Renal cortex interstitium (tissue), 15 donors: ENCODE data around the gene ZNF440. TPM values are rescaled to one million over a fixed set of nuclear protein-coding genes. Genes with fewer than 3 reads are reported as not detected.
"Not testable (repeated sequence)": the region's sequence is repeated elsewhere in the genome, so short reads cannot be mapped to it uniquely, and the experiment has no call there.

Experiments
- DNase-seq, 11 donors: peaks; one replicate each; pipeline ENCODE4 v3.0.0-alpha.2; 2013; ENCODE audit warnings: low read depth in 9 of 11, low spot score in 4 of 11; ENCODE audit errors: extremely low read depth in 1 of 11
- long read RNA-seq, 16 experiments: transcript quantifications; one replicate each; lab custom pipeline, GENCODE V29; 2026
- polyA plus RNA-seq, 3 donors: library from polyadenylated mRNA; unstranded; fragments of 120-200 nt; gene quantifications; one replicate each; pipeline ENCODE4 v1.2.1, GENCODE V29; 2013; ENCODE audit not compliant: insufficient read length in 3 of 3

Gene ZNF440
- polyA plus RNA-seq = 10 to 100 TPM; 12.7 to 21.5 (median 15.6) TPM
- long read RNA-seq, donor 1, full-length matches to known transcripts = 2 of 2 reads
- long read RNA-seq, donor 1, partial matches to known transcripts = 0 of 2 reads
- long read RNA-seq, donor 1, other reads (novel, unspliced or antisense) = 0 of 2 reads
- long read RNA-seq, donor 2, full-length matches to known transcripts = 4 of 4 reads
- long read RNA-seq, donor 2, partial matches to known transcripts = 0 of 4 reads
- long read RNA-seq, donor 2, other reads (novel, unspliced or antisense) = 0 of 4 reads
- long read RNA-seq, donor 3, partial matches to known transcripts = 0 of 1 reads
- long read RNA-seq, donor 3, other reads (novel, unspliced or antisense) = 0 of 1 reads
- long read RNA-seq, donor 4, full-length matches to known transcripts = 2 of 2 reads
- long read RNA-seq, donor 4, partial matches to known transcripts = 0 of 2 reads
- long read RNA-seq, donor 4, other reads (novel, unspliced or antisense) = 0 of 2 reads
- long read RNA-seq, donor 5 = 0 reads
- long read RNA-seq, donor 6, partial matches to known transcripts = 0 of 1 reads
- long read RNA-seq, donor 6, other reads (novel, unspliced or antisense) = 0 of 1 reads
- long read RNA-seq, donor 7, full-length matches to known transcripts = 2 of 2 reads
- long read RNA-seq, donor 7, partial matches to known transcripts = 0 of 2 reads
- long read RNA-seq, donor 7, other reads (novel, unspliced or antisense) = 0 of 2 reads
- long read RNA-seq, donor 8 = 0 reads
- long read RNA-seq, donor 9, partial matches to known transcripts = 0 of 1 reads
- long read RNA-seq, donor 9, other reads (novel, unspliced or antisense) = 0 of 1 reads
- long read RNA-seq, donor 10, full-length matches to known transcripts = 2 of 2 reads
- long read RNA-seq, donor 10, partial matches to known transcripts = 0 of 2 reads
- long read RNA-seq, donor 10, other reads (novel, unspliced or antisense) = 0 of 2 reads
- long read RNA-seq, donor 11, partial matches to known transcripts = 0 of 1 reads
- long read RNA-seq, donor 11, other reads (novel, unspliced or antisense) = 0 of 1 reads
- long read RNA-seq, donor 12, full-length matches to known transcripts = 2 of 2 reads
- long read RNA-seq, donor 12, partial matches to known transcripts = 0 of 2 reads
- long read RNA-seq, donor 12, other reads (novel, unspliced or antisense) = 0 of 2 reads
- long read RNA-seq, donor 13 = 0 reads
- long read RNA-seq, donor 14, full-length matches to known transcripts = 4 of 4 reads
- long read RNA-seq, donor 14, partial matches to known transcripts = 0 of 4 reads
- long read RNA-seq, donor 14, other reads (novel, unspliced or antisense) = 0 of 4 reads
- long read RNA-seq, donor 15, partial matches to known transcripts = 0 of 1 reads
- long read RNA-seq, donor 15, other reads (novel, unspliced or antisense) = 0 of 1 reads
- long read RNA-seq, donor 16, full-length matches to known transcripts = 2 of 2 reads
- long read RNA-seq, donor 16, partial matches to known transcripts = 0 of 2 reads
- long read RNA-seq, donor 16, other reads (novel, unspliced or antisense) = 0 of 2 reads

DNA sequence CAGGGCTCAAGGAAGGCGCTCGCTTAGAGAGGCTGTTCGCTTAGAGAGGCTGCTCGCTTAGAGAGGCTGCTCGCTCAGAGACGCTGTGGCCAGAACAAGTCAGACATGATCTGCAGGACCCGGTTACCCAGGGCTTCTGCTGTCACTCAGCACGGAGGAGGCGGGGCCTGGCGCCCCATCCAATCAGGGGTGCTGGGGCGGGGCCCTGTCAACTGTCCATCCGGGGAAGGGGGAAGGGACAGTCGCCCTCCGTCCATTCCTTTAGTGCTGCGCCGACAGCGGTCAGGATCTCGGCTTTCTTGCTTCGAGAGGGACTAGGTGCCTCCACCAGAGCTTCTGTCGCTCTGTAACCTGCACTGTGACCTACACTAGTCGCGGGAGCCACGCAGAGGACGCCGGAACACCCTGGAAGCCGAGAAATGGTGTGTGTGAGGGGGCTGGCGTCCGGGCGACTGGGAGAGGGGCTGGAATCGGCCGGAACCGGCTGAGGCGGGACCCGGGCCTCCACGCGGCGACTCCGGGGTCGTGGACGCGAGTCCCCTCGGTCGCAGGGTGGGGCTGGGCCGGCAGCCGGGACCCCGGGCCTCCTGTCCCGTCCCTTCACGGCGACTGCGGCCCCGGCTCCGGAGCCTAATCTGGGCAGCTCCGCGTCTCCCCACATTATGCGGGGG, at the start of gene ZNF440:
Gene ZNF440, plus strand, starts transcription at position 245 of the 671 bp plus-strand sequence. Its CDS starts 175 bp downstream, at position 420.
- peak; percentile 86 to 95 (median 91) for DNase-seq

DNA sequence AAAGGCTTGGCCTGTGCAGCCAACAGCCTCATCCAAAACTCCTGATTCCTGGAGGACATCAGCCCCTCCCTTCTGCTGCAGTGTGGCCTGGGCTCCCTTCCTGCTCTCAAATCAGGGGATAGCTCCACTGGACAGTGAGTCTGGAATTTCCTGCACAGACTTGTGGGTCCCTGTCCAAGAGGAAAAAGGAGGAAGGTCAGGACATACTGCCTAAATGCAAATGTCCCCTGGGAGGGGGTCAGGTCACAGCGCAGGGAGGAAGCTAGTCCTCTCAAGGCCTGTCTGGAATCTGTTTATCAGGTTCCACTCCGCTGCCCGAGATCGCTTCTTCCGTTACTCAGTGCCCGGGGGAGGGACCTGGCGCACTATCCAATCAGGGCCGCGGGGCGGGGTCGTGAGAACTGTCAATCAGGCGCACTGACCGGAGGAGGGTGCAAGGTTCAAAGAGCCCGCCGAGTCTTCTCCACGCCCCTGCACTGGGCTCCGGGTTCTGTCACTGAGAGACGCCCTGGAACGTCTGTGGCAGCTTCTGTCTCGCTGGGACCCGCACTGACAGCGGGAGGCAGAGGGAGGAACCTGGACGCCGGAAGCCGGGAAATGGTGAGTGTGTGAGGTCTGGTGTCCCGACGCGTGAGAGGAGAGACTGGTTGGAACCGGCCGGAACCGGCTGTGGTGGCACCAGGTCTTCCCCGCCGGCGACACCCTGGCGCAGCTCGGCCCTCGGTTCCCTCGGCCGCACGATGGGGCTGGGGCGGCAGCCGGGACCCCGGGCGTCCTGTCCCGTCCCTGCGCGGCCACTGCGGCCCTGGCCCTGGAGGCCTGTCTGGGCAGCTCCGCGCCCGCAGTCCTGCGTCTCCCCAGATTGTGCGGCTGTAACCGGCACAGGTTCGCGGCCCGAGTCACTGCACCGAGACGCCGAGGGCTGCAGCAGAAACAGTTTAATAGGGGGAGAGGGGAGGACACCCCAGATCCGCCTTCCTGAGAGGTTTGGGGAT, 47.2 kb upstream of the ZNF440 start, which contains the start of gene ZNF441:
Gene ZNF441, plus strand, starts transcription at position 404 of the 995 bp plus-strand sequence. Its CDS starts 194 bp downstream, at position 598.
- DNase-seq = peak; percentile 92 to 97 (median 94)

DNA sequence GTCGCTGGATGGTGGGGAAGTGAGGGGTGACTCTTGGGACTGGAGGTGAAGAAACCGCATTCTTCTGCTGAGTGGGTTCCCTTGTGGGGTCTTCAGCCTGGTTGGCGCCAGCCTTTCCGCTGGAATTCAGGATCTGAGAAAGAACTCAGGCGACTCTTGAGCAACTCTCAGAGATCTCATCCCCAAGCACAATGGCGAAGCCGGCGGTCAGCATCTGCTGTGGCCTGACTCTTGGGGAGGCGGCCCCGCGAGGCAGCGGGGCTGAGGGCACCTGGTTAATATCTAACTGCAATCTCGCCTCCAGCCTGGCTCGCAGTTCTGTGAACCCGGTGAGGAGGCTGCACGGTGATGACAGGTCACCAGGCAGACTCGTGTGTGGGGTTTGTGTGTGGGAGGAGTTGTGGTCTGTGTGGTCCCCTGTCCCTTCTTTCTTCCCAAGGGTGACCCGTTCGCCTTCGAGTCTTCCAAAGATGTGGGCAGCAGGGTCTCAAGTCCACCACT, 46.4 kb upstream of the ZNF440 start:
- DNase-seq = peak in 10 of 11 donors; percentile 20 to 52 (median 26)

DNA sequence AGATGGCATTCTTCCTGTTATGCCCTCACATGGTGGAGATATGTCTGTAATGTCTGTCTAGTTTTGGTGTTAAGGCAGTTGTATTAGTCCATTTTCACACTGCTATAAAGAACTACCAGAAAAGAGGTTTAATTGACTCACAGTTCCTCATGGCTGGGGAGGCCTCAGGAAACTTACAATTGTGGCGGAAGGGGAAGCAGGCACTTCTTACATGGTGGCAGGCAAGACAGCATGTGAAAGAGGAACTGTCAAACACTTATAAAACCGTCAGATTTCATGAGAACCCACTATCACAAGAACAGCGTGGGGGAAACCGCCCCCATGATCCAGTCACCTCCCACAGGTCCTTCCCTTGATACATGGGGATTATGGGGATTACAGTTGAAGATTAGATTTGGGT, 44.1 kb upstream of the ZNF440 start:
- no peak for DNase-seq

DNA sequence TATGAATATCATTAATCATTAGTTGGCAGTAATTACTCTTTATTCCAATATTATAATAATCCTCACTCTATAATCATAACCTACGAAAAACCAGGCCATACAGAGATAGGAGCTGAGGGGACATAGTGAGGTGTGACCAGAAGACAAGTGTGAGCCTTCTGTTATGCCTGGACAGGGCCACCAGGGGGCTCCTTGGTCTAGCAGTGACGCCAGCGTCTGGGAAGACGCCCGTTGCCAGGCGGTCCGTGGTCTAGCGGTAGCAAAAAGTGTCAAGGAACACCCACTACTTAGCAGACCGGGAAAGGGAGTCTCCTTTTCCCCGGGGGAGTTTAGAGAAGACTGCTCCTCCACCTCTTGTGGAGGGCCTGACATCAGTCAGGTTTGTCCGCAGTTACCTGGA, 42.6 kb upstream of the ZNF440 start:
- not testable (repeated sequence) for DNase-seq

DNA sequence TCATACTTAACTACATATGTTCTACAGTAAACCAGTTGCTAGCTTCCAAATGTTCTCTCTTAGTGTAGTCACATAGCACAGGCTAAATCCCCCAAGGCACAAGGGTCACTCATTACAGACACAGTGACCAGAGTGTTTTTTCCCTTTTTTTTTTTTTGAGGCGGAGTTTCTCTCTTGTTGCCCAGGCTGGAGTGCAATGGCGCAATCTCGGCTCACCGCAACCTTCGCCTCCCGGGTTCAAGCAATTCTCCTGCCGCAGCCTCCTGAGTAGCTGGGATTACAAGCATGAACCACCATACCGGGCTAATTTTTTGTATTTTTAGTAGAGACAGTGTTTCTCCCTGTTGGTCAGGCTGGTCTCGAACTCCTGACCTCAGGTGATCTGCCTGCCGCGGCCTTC, 37.4 kb upstream of the ZNF440 start:
- not testable (repeated sequence) for DNase-seq

DNA sequence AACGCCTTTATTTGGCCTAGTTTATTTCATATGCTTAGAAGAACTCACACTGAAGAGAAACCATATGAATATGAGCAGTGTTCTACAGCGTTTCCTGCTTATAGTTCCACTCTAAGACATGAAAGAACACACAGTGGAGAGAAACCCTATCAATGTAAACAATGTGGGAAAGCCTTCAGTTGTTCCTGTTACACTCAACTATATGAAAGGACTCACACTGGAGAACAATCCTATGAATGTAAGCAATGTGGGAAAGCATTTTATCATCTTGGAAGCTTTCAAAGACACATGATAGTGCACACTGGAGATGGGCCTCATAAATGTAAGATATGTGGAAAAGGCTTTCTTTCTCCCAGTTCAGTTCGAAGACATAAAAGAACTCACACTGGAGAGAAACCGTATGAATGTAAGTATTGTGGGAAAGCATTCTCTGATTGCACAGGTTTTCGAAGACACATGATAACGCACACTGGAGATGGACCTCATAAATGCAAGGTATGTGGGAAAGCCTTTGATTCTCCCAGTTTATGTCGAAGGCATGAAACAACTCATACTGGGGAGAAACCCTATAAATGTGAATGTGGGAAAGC, 33.5 kb upstream of the ZNF440 start:
- no peak for DNase-seq

DNA sequence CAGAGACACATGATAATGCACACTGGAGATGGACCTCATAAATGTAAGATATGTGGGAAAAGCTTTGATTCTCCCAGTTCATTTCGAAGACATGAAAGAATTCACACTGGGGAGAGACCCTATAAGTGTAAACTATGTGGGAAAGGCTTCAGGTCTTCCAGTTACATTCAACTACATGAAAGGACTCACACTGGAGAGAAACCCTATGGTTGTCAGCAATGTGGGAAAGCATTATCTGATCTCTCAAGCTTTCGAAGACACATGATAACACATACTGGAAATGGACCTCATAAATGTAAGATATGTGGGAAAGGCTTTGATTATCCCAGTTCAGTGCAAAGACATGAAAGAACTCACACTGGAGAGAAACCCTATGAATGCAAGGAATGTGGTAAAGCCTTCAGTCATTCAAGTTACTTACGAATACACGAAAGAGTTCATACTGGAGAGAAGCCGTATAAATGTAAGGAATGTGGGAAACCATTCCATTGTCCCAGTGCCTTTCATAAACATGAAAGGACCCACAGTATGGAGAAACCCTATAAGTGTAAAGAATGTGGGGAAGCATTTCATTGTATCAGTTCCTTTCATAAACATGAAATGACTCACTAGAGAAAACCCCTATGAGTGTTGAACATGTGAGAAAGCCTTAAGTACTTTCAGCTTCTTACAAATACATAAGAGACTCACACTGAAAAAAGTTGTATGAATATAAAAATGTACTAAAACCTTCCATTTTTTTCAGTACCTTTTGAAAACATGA, 32.6 kb upstream of the ZNF440 start:
- no peak for DNase-seq

DNA sequence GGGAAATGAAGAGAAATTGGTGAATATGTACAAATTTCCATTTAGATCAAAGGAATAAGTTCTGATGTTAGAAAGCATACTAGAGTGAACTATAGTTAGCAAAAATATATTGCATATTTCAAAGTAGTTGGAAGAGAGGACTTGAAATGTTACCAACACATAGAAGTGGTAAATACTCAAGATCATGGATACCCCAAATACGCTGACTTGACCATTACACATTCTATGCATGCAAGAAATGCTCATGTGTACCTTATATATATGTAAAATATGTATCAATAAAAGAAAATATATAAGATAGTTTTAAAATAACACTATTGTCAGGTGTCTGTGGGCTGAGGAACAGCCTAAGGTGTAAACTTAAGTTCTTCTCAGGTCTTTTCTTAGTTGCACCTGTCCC, 30.3 kb upstream of the ZNF440 start:
- DNase-seq = no peak

DNA sequence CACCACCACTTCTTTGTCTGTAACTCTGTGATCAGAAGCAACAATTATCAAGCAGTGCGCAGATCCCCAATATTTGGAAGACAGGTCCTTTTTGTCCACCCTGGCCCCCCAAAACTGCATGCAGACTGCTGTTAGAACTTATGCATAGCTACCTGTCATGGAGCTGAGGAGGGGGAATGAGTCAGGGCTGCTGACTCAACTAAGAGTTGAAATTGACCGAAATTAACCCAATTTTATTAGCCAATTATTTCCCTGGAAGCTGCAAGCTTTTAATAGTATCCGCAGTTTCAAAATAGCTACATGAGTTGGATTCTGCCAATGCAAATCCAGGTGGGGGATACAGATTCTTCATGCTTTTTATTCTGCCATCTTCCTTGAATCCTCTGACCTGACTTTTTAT, 29.7 kb upstream of the ZNF440 start:
- DNase-seq = no peak

DNA sequence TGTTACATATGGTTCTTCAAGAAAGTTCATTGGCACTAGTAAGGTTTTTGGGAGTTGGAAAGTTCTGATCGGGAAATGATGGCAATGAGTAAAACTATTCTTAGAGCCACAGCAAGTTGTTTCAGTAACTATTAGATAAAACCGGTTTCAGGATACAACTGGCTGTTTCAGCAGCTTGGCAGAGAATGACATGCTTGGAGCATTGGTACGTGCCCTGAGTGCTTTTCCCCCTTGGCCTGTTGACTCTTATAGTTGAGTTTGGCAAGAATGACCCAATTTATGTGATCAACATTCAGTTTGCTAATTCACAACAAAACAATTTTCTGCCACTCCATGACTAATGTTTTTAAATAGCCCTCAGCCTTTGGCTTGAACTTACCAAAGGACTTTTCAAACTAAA, 26.5 kb upstream of the ZNF440 start:
- DNase-seq = no peak

DNA sequence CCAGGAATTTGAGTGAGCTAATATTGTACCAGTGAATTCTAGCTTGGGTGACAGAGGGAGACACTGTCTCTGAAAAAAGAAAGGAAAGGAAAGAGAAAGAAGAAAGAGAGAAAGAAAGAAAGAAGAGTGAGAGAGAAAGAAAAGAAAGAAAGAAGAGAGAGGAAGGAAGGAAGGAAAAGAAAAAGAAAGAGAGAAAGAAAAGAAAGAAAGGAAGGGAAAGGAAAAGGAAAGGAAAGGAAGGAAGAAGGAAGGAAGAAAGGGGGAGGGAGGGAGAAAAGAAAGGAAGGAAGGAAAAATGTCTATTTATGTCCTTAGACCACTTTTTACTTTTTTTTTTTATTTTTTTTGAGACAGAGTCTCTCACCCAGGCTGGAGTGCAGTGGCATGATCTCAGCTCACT, 21.1 kb upstream of the ZNF440 start:
- no peak for DNase-seq

DNA sequence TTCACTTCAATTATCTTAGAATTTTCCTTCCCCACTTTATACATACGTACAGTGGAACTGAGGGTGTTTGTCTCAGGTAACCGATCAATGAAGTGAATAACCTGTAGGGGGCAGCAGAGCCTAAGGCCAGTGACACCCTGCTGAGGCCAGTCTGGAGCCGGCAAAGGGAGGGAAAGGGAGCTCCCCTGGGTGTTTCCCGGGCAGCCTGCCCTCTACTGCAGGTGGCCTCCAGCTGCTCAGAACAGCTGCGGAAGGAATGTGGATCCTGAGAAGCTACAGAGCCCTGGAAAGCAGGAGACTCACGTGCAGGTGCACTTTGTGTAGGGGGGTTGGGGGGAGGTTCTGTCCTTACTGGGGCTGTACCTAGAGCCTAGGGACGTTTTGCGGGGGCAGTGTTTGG, 16.6 kb upstream of the ZNF440 start:
- DNase-seq = peak; percentile 77 to 90 (median 83)

DNA sequence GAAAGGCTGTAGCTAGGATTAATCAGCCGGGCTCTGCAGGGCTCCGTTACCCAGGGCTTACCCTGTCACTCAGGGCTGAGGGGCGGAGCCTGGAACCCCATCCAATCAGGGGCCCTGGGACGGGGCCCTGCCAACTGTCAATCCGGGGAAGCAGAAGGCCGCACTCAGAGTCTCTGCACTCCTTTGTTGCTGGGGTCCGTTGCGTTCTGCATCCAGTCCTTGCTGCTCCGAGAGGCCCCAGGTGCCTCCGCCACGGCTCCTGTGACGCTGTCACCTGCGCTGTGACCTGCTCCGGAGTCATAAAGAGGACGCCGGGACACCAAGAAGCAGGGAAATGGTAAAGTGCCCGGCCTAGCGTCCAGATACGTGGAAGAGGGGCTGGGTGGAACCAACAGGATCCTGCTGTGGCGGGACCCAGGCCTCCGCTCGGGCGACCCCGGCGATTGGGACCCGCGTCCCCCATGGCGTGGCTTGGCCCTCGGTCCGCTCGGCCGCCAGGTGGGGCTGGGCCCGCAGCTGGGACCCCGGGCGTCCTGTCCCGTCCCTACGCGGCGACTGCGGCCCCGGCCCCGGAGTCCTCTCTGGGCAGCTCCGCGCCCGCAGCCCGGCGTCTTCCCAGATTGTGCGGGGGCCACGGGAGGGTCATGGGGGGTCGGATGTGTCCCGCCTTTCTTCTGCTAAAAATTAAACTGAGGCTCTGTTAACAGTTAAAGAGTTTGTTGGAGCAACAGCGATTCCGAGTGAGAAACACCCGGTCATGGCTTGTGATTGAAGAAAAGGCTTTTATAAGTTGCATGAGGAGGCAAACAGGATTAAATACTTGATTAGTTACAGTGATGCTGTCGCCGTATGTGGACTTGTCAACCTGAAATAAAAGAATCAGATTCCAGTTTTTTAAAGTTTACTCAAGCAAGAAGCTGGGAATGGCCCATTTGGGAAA, 15.4 kb upstream of the ZNF440 start, which contains the start of gene ZNF491:
Gene ZNF491, plus strand, starts transcription at position 133 of the 940 bp plus-strand sequence. CDS start 7,431 bp downstream, outside the sequence.
- peak; percentile 75 to 92 (median 85) for DNase-seq
